NCI-H345 (cell line): ENCODE data around the gene SLX4.
A peak's percentile ranks its signal among the peaks of the same experiment; 100 is the strongest.
"Not testable (repeated sequence)": the region's sequence is repeated elsewhere in the genome, so short reads cannot be mapped to it uniquely, and the experiment has no call there.

ENCODE experiments used
- DNase-seq: peaks from one replicate; lab custom pipeline; 2025; lab: John Stamatoyannopoulos, UW

Gene SLX4, protein sequence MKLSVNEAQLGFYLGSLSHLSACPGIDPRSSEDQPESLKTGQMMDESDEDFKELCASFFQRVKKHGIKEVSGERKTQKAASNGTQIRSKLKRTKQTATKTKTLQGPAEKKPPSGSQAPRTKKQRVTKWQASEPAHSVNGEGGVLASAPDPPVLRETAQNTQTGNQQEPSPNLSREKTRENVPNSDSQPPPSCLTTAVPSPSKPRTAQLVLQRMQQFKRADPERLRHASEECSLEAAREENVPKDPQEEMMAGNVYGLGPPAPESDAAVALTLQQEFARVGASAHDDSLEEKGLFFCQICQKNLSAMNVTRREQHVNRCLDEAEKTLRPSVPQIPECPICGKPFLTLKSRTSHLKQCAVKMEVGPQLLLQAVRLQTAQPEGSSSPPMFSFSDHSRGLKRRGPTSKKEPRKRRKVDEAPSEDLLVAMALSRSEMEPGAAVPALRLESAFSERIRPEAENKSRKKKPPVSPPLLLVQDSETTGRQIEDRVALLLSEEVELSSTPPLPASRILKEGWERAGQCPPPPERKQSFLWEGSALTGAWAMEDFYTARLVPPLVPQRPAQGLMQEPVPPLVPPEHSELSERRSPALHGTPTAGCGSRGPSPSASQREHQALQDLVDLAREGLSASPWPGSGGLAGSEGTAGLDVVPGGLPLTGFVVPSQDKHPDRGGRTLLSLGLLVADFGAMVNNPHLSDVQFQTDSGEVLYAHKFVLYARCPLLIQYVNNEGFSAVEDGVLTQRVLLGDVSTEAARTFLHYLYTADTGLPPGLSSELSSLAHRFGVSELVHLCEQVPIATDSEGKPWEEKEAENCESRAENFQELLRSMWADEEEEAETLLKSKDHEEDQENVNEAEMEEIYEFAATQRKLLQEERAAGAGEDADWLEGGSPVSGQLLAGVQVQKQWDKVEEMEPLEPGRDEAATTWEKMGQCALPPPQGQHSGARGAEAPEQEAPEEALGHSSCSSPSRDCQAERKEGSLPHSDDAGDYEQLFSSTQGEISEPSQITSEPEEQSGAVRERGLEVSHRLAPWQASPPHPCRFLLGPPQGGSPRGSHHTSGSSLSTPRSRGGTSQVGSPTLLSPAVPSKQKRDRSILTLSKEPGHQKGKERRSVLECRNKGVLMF (N-terminal part only)

DNA sequence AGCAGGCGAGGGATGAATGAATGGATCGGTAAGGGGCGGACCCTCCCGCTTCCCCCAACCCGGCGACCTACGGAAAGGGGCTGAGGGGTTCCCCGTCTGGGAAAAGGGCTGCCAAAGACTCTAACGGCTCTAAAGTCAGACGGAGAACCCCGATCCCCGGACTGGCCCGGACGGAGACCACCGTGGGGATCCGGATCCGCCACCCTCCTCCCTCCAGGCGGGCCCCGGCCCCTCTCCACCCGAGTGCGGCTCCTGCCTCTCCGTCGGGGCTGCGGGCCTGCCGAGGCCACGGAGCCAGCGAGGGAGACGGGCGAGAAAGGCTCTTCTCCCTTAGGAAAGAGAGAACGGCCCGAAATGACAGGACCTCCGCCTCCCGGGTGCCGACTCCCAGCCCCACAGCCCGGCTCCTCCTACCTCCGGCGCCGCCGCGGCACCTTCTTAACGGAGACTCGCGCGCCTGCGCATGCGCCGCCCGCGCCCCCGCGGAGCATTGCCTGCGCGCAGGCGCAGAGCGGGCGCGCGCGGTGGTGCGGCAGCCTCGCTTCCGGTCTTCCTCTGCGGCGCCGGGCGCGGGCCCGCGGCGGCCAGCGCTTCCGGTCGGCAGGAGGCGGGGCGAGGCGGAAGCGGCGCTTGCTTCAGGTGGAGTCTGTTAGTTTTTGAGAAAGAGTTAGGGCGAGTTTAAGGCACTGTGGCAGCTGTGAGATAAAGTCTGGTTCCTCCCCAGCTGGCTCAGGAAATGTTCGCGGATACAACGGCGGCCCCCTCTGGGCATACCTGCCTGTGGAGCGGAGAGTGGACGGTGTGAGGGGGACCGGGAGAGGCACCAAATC lies at the start of gene SLX4:
Gene SLX4, minus strand, starts transcription at position 461 of the 830 bp plus-strand sequence. CDS start 2,642 bp downstream, outside the sequence.
- peak; percentile 93 for DNase-seq

DNA sequence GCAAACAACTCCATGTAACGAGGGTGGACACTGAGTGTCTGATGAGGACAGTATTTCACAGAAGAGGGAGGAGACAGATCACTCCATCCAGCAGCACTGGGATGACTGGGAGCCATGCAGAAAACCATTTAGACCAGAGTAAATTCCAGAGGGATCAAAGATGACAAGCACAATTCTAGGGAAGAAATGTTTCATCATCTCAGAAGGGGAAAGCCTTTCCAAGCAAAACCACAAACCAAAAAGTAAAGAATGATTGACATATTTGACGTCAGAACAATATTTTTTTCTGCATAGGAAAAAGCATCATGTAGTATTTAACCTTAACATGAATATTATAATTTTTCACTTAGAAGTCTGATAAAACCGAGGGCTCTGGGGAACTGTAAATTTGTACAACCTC lies 47.8 kb upstream of the SLX4 start:
- DNase-seq = no peak

- DNase-seq = no peak
Measured at GRCh38 chr16:3656491-3657468, 45.4 kb upstream of the SLX4 start.

DNA sequence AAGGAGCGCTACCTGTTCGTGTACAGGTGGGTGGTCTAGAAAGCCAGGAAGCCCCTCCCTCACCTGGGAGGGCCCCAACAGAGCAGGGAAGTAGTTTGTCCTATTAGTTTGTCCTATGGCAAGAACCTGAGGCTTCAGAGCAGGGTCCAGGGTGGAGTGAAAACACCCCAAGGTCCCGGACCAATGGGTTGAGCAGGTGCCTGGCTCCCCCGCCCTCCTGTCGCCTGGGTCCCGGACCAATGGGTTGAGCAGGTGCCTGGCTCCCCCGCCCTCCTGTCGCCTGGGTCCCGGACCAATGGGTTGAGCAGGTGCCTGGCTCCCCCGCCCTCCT lies 44.7 kb upstream of the SLX4 start:
- not testable (repeated sequence) for DNase-seq

DNA sequence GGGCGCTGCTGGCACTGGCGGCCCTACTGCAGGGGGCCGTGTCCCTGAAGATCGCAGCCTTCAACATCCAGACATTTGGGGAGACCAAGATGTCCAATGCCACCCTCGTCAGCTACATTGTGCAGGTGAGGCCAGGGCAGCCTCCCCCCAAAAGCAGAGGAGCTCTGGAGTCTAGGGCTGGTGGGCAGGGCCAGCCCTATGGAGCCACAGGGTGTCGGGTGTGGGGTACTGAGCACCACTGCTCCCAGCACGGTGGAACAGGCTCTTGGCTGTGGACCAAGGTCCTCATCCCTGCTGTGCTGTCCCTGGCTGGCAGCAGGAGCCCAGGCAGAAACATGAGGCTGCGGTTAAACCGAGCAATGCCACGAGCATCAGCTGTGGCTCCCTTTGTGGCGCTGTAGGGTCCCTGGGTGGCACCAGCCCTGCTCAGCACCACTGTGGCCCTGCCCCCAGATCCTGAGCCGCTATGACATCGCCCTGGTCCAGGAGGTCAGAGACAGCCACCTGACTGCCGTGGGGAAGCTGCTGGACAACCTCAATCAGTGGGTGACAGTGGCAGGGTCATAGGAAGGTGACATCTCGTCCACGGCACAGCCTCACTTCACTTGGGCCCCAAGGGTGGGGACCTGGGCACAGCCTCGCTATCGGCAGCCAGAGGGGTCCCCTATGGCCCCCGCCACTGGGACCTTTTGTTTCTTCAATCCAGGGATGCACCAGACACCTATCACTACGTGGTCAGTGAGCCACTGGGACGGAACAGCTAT lies 44.2 kb upstream of the SLX4 start:
- no peak for DNase-seq

GRCh38 chr16:3655030-3655395 lies 43.6 kb upstream of the SLX4 start:
- no peak for DNase-seq

DNA sequence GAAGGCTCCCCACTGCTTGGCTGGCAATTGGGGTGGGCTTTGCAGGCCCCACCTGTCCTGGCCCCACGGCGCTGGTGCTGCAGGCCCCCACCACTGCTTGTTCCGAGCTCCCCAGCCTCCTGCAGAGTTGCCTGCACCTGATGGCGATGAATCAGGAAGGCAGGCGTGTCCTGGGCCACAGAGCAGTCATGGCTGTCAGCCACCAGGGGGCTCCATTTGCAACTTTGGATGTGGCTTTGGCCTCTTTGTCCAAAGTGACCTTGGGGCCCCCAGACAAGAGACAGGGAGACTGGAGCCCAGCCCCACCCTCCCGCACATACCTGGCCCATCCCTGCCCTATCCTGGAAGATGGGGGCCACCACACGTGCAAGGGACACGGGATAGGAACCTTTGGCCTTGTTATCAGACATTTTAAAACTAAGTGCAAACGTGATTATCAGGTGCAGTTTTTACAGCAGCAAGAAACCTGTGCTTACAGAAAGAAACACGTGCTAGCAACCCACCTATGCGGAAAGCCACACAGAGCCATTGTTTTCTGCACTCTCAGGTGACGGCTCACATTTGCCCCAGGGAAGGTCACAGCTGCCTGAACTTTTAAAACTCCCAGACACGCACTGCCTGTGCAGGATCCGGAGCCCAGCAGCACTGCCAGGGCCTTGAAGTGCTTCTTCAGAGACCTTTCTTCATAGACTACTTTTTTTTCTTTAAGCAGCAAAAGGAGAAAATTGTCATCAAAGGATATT lies 43.0 kb upstream of the SLX4 start, which contains the start of gene DNASE1:
Gene DNASE1, plus strand, starts transcription at position 443 of the 743 bp plus-strand sequence. CDS start 683 bp downstream, outside the sequence.
- DNase-seq = peak; percentile 10

- no peak for DNase-seq
Measured at GRCh38 chr16:3652373-3653195, 41.2 kb upstream of the SLX4 start.

DNA sequence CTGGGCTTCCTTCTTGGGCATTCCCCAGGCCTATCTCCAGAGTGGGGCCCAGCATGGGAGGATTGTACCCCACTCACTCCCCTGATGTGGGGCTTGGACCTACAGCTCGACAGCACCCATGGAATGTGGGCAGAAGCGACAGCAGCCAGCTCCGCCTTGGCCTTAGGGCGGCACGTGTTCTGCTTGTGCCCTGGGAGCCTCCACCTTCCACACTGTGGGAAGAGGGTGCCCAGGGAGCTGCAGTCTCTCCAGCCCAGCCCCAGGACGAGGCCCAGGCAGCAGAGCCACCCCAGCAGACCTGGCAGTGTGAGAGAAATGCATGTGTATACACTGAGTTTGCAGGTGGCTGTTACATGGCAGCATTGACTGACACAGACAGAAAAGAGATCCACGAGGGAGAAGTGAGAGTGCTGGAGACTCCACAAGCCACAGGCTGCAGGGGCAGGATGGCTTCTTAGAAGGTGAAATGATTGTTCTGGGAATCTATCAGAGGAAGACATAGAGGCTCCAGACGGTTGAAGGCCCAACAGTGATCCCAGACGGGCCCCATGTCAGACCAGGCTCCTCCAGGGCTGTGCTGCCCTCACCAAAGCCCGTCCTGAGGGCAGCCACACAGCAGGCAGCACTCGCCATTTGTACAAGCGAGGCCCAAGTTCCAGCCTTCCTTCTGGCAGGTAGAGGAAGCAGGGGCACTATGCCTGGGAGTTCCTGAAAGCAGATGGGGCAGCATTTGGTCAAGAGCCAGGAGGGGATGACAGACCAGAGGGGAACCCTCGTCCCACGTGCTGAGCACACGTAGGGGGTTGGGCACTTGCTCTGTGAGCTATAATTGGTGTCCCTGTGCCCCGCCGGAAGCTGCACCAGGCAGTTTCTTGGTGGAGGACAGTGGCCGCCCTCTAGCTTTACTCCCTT lies 40.3 kb upstream of the SLX4 start:
- no peak for DNase-seq

DNA sequence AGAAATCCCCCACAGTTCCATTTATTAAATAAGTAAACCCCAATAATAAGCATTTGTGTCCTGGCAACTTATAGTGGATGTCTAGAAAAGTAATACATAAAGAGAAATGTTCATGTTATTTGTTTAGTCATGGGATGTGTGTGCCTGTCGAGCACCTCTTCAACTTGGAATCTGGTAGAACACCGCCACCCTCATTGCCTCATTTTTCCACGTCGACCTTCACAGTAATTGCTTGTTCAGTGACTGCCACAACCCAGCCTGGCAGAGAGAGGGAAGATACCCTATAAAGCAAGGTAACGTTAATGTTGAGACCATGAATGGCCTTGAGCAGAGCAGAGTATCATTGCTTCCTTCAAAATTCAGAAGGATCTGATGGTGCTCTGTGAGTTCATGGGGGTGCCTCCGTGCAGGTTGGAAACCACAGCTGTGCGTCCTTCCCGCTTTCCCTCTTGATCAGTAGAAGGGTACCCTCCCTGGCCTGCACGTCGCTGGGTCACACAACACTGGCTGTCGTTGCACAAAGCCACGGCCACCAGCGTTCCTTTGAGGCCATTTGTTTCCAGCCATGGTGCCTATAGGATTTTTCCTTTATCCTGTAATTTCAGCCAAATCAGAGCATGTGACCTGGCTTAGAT lies 39.3 kb upstream of the SLX4 start:
- no peak for DNase-seq

DNA sequence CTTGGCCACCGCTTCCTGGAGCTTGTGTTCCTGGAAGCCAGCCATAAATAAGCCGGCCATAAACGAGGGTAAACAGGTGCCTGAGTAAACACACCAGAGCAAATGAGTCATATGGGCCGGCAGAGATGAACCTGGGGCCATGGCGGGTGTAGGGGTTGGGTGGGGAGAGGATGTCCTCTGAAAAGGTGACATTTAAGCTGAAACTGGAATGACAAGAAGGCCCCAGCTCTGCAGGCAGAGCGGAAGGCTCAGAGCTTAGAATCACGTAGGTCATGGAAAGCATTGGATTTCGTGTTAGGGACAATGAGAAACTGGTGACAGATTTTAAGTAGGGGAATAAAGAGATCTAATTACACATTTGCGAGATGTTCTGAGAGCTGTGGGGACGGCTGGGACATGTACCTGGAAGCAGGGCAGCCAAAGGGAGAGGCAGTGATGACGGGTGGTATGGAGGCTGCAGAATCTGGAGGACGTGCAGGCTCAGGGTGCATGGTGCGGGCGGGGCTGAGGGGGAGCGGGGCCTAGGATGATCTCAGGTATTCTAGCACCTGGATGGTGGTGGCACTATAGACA lies 35.0 kb upstream of the SLX4 start:
- peak; percentile 47 for DNase-seq

DNA sequence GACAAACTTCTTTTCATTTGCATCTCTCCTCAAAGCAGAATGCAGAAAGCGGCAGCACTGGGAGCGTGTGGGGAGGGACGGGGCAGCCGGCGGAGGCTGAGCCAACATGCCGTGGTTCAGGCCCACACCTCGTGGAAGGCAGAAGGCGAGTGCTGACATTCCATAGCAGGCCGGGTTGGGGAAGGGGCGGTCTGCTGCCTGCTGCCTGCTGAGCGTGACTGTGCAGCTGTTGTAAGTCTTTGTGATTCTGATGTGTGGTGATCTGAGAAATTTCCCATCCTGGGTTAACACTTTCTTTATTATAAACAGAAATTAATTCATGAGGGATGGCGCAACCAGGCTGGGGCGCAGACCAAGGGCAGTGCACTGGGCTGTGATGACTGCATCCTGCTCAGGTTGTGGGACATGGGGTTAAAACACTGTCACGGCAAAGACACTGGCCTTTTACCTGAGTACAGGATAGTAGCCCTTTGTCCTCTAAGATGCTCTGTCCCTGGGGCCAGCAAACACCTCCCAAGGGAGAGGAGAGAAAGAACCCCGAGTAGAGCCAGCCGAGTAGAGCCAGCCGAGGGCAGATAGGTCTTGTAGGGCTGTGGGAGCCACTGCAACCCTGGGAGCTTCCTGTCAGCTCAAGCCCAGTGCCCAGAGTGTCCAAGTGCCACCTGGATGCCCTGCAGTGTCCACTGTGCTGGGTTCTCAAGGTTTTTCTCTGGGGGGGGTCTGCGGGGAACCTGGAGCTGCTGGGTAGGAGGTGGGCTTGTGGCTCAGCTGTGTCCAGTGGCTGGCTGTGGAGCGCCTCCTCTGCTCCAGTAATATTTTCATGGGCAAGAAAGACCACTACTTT lies 34.3 kb upstream of the SLX4 start:
- DNase-seq = no peak

DNA sequence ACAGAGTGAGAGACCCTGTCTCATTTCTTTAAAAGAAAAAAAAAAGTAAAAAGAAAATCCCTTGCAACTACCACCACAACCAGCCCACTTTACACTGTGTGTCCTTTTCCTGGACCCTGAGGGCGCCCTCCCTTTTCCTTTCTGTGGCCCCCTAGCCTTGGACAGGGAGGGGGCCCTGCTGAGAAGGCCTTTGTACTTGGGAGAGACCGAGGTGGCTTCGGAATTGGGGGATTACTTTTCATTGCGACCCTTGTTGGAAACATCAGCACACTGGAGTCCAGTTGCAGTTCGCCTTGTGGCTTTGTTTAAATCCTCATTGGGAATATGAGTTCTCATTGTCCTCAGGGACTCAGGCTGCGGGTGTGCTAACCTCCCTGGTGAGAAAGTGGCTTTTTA lies 33.7 kb upstream of the SLX4 start:
- DNase-seq = no peak

GRCh38 chr16:3643095-3643730 lies 31.8 kb upstream of the SLX4 start:
- no peak for DNase-seq
